HG03135 (cell line): Measurements from ENCODE around the gene FNTB.

Experiments
- ATAC-seq: cut with Tn5 transposase; IDR thresholded peaks from one replicate; pipeline ENCODE4 v1.9.1; 2021; ENCODE audit warnings: mild to moderate bottlenecking, moderate library complexity; ENCODE audit not compliant: unreplicated experiment

The FNTB gene

DNA sequence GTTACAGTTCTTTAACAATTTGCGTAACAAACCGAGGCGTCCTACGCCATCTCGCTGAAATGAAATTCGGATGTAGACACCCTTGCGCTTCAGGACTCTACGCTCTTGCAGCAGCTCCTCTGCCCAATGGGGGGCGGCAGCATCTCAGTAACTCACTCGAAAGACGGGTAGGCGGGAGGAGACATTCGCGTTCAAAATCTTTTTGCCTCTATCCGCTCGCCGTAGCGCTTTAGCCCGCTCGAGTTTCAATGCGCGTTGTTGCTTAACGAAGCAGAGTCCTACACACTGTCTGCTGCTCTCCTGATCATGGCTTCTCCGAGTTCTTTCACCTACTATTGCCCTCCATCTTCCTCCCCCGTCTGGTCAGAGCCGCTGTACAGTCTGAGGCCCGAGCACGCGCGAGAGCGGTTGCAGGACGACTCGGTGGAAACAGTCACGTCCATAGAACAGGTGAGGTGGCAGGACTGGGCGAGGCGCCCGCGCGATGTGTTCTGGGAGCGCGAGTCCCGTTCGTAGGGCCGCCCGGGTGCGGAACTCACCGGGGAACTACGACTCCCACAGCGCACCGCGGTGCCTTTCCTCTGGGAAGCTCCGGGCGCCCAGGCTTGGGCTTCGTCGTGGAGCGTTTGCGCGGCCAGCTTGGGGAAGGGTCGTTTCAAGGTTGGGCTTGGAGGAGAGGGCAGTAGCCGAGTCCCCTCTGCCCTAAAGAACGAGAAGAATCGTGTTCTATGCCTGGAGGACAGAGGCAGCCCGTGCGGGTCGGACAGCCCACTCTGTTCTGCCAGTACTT is at the start of gene FNTB:
TSS of gene FNTB (plus strand) at position 248 of the 790 bp plus-strand sequence. CDS start at position 307, 59 bp downstream.
- ATAC-seq = peak; percentile 89

- no peak for ATAC-seq
Observed at GRCh38 chr14:64937171-64937820, 49.4 kb upstream of the FNTB start.

- no peak for ATAC-seq
Observed at GRCh38 chr14:64937821-64938193, 48.9 kb upstream of the FNTB start.

GRCh38 chr14:64938972-64939816 is 47.5 kb upstream of the FNTB start:
- no peak for ATAC-seq

- ATAC-seq = no peak
Observed at GRCh38 chr14:64939817-64940190, 46.9 kb upstream of the FNTB start.

- no peak for ATAC-seq
Observed at GRCh38 chr14:64940336-64940910, 46.3 kb upstream of the FNTB start.

GRCh38 chr14:64942531-64943111 is 44.1 kb upstream of the FNTB start, which contains the start of gene GPX2:
GPX2 (minus strand) TSS chr14:64942745; CDS start chr14:64942726, 19 bp downstream.
- no peak for ATAC-seq

- no peak for ATAC-seq
Observed at GRCh38 chr14:64943556-64943955, 43.1 kb upstream of the FNTB start.

DNA sequence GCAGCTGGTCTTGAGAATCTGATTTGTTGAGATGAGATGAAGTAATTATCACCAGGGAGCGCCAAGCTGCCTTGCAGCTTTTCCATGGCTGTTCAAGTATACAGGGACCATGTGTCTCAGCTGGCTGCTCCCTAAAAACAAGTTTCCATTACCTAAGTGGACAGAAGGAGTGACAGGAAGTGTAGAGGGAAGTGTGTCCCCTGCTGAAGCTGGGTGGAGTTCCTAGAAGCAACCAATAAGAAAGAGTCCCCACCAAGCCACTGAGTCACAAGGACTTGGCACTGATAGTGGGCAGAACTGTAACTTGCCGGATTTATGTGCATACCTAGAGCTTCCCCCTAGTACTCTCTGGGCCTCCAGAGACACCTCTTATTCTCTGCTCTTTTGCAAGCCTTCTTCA is 42.7 kb upstream of the FNTB start:
- ATAC-seq = no peak

- ATAC-seq = no peak
Observed at GRCh38 chr14:64944861-64945260, 41.8 kb upstream of the FNTB start.

- no peak for ATAC-seq
Observed at GRCh38 chr14:64945431-64946178, 41.1 kb upstream of the FNTB start.

DNA sequence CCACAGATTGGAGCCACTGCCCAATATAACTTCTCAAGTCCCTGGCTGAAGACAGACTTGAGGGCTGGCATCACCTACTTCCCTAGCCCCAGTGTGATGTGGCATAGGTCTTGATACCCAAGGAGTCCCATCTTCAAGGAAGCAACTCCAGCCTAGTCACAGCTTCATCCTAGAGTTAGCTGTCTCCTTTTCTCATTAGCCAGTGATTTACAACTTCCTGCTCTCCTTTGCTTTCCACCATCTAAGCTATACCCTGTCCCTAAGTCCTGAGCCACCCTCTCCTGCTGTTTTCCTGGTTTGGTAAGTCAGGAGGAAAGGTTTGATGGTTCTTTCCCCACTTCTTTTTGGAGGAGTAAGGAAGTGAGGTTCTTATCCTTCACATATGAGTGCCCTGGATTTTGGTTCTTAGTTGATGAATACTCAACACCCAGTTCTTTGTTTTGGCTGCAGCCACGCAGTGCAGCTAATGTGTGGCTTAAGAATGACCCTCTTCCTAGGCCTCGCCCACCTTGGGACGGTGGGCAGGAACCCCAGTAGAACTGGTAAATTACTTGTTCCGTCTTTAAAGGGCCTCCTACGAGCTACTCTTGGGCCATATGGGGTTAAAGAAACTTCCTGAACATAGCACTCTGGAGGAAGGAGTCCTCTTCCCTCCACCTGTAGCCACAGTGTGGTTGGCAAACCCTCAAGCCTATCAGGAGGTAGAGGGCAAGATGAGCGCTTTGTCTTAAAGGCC is 40.2 kb upstream of the FNTB start:
- no peak for ATAC-seq

- ATAC-seq = no peak
Observed at GRCh38 chr14:64947710-64948611, 38.7 kb upstream of the FNTB start.

DNA sequence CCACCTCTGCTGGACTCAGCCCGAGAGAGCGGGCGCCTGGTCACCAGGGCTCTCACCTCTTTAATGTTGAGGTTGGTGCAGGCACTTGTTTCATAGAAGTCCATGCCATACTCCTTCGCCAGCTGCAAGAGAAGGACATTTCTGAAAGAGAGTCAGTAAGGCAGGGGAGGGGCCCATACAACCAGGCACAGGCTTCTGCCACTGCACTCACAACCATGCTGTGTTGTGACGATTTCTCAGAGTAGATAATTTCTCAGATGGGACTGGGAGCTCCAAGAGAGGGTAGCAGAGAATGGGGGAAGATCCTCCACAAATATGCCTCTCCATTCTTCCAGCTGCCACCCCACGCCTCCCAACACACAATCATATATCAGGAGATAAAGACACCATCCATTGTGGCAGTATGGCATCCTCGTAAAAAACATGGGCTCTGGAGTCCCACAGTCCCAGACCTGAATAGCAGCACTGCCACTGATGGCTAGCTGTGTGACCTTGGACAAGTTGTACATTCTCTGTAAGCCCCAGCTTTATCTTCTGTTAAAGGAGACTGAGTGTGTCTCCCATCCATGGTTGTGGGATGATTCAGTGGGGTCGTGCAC is 38.0 kb upstream of the FNTB start:
- ATAC-seq = no peak

GRCh38 chr14:64950889-64951288 is 35.8 kb upstream of the FNTB start:
- no peak for ATAC-seq

GRCh38 chr14:64951291-64951690 is 35.4 kb upstream of the FNTB start:
- ATAC-seq = no peak

DNA sequence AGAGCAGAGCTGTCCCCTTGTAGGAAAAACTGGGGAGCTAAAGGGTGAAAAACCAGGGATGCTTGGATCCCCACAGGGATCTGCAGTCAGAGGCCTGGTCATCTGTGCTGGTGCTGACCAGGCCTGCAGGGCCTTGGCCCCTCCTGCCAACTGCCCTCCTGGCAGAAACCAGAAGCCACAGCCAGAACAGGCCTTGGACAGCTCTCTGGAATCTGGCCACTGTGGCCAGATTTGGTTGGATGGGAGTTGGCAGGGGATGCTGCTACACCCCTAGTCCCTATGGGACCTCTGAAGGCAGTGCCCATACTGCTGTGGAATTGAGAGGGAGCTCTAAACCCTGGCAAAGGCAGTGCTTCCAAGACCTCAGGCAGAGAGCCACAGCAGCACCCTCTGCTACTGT is 35.0 kb upstream of the FNTB start:
- no peak for ATAC-seq
